G401.6 (cell line): ENCODE results near the gene FHL1.
"Not testable (repeated sequence)": the region's sequence is repeated elsewhere in the genome, so short reads cannot be mapped to it uniquely, and the experiment has no call there.

Experiments
- FAIRE-seq: peaks from 2 replicates; lab custom pipeline; 2012; peaks lifted over from hg19 to GRCh38; lab: Jason Lieb, UNC

The FHL1 gene

GRCh38 chrX:136210243-136210642 lies 62.9 kb downstream of the FHL1 start:
- FAIRE-seq = no peak

- no peak for FAIRE-seq
Measured at GRCh38 chrX:136210806-136211205, 63.5 kb downstream of the FHL1 start.

GRCh38 chrX:136211766-136212556 lies 64.6 kb downstream of the FHL1 start:
- no peak for FAIRE-seq

- FAIRE-seq = no peak
Measured at GRCh38 chrX:136212557-136213111, 65.3 kb downstream of the FHL1 start.

DNA sequence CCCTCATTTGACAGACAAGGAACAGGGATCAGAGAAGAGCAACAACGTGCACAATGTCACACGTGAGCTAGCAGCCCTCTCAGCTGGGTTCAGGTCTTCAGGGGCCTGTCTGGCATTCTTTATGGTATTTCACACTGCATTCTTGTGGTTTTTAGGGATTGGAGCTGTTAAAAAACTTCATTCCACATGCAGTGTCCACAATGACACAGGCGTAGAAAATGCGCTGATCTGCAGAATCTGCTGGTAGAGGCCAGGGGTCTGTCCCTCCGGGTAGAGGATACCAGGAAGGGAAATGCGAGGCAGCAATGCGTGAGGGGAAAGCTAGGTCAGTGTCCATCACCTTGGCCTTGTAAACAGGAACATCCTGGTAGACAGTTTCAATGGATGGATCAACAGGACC lies 67.2 kb downstream of the FHL1 start:
- FAIRE-seq = no peak

GRCh38 chrX:136215559-136215958 lies 68.2 kb downstream of the FHL1 start:
- no peak for FAIRE-seq

GRCh38 chrX:136219893-136220292 lies 72.6 kb downstream of the FHL1 start:
- no peak for FAIRE-seq

DNA sequence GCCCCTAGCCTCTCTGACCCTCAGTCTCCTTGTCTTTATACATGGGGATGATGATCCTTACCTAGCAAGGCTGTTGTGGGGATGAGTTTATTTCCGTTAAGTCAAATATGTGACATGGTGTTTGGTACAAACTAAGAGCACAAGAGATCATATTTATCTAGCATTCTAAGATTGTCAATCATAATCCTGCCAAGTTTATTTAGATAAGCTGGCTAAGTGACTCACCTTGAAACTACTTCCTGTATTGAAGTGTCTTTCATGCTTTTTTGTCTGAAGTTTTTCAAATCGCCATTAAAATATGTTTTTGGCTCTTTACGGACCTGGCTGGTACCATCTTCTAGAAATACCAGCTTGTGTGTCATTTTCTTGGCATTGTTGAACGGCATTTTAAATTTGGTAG lies 73.2 kb downstream of the FHL1 start:
- no peak for FAIRE-seq

DNA sequence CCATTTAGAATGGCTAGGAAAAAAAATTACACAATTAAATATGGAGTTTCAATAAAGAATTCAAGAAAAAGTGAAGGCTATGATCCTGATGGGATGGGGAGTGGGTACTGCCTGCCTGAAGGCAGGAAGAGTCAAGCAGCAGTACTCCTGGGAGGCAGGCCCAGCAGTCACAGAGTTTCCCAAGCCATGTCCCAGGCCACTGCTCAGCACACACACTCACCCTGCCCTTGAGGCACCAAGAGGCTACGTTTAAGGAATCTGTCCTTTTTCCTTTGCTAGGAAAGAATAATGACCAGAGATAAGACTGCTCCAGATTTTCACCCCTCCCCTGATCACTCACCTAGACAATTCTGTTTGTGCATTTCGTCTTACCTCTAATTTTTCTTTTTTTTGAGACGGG lies 73.6 kb downstream of the FHL1 start:
- FAIRE-seq = no peak

GRCh38 chrX:136221851-136222513 lies 74.6 kb downstream of the FHL1 start:
- FAIRE-seq = no peak

DNA sequence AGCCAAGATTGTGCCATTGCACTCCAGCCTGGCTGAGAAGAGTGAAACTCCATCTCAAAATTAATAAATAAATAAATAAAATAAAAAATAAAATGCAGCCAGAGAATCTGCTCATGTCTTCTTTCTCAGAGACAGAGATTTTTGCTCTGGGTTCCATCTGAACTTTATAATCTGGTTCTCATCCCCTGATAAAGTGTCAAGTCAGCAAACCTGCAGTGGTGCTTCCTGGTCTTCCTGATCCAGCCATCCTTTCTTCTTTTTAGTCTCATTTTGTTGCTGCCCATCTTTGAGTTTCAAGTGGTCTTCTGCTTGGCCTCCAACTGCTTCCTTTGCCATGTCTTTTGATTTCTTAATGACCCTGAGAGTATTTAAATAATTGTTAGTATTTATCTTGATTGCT lies 79.7 kb downstream of the FHL1 start:
- FAIRE-seq = no peak

DNA sequence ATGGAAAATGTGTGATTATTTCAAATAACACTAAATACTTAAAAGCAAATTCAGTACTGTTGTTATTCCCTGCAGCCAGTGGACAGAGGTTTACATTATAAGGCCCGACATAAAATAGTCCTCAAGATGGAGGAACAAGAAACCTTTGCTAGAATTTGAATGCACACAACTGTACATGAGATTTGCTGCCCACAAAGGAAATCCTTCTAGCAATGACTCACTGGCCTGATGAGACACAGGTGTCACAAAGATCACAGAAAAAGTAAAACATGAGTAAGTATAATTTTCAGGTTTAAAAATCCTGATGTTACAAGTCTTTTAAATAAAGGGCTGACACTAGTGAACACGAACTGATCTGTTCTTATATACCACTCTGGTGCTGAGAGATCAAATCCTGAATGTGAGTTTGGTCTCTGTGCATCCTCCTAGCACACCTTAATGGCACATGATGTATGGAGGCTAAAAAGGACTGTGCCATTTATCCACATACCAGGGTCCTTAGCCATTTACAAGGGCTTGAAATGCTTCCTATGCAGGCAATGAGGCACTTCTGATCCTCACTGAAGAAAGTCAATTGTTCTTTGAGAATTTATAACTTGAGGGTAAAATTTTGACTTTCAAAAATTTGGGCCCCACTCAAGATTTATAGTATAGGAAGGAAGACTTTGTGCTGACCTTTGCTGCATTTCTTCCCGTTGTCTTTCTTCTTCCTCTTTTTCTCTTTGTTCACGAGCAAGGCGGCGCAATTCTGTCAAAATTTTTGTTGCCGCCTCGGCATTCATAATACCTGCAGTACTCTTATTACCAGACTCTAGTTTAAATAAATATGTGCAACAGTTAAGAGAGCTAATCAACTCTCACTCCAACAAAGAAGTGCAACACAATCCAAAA lies 80.9 kb downstream of the FHL1 start:
- FAIRE-seq = no peak

- FAIRE-seq = no peak
Measured at GRCh38 chrX:136228839-136229207, 81.5 kb downstream of the FHL1 start.

DNA sequence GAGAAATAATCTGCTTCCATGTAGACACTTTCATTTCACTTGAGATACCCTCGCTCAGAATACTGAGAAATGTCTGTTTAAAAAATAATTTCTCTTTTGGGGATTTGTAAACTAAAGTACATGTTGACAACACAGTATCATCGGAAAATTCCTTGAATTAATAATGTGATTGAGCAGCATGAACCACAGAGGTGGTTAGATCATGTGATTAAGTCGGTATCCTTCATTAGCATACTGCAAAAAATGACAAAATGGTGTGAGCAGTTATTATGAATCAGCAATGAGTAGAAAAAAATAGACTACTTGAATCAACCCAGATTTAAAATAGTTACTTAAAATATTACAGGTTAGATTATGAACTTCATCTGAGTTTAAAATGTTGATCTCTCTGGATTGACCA lies 89.7 kb downstream of the FHL1 start:
- FAIRE-seq = no peak

- not testable (repeated sequence) for FAIRE-seq
Measured at GRCh38 chrX:136237849-136238248, 90.5 kb downstream of the FHL1 start.

GRCh38 chrX:136246201-136246600 lies 98.9 kb downstream of the FHL1 start:
- no peak for FAIRE-seq

DNA sequence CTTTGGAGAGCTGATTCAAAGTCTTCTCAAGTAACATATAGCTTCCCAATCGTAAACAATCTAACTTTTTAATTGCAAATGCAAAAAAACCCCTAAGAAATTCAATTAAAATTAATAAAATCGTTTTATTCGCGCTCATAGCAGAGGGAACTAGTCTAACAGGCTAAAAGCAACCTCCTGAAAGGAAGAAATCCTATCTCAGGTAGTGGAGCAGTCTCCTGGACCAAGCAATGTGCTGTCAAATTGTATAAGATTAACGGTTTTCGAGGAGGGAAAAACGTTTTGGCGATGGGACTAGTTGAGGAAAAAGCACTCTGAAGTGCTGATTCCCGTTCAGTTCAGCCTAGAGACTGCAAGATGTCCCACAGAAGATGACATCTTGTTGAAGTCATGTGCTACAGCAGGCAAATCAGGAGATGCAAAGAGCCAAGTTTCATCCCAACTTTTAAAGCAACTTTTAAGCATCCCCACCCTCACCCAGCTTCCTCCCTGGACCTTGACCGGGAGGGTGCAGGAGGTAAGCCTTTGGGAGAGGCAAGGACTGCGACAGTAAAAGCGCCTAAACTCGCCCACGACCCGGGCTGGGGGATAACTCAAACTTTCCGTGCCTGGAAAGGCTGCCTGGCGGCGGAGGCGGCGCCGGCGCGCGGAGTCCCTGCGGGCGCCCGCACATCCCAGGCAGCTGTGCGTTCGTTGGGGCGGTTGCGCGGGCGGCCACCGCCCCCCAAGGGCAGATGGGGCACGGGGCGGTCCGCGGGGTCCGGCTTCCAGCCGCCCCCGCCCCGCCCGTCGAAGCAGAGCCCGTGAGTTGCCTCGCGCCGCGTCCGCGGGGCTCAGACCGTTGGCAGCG lies 103.1 kb downstream of the FHL1 start:
- no peak for FAIRE-seq

GRCh38 chrX:136251041-136251991 lies 104.0 kb downstream of the FHL1 start, which contains the start of gene MAP7D3:
Gene MAP7D3, minus strand, starts transcription at chrX:136251400. Its CDS starts 42 bp downstream, at chrX:136251358.
- peak; percentile 28 for FAIRE-seq

GRCh38 chrX:136255541-136255940 lies 108.2 kb downstream of the FHL1 start:
- FAIRE-seq = no peak

DNA sequence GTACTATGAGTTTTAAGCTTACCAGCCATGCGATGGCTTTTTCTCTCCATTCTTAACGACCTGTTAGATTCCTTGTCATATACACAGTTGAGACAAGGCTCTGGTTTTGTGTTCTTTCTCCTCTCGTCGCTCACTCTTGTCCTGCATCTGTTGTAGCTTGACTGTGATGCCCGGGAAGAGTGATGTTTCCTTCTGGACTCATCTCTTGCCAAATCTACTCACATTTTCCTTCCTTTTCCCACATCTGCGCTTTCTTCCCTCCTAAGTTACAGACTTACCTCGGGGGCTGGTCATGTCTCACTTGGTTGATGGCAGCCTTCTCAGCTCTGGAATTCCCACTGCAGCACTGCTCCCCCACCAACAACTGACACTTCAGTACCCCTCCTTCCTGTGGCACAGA lies 108.7 kb downstream of the FHL1 start:
- no peak for FAIRE-seq
